ENCODE results near the gene OPTC.

OPTC gene

GRCh38 chr1:203536575-203536974 lies 42.6 kb downstream of the OPTC start:
- no peak for DNase-seq (ENCODE audit: low read depth in 3 of 3)

GRCh38 chr1:203536980-203537455 lies 43.1 kb downstream of the OPTC start:
- no peak for DNase-seq (ENCODE audit: low read depth in 3 of 3)

GRCh38 chr1:203537806-203538464 lies 44.0 kb downstream of the OPTC start:
- DNase-seq (ENCODE audit: low read depth in 3 of 3), result no peak

GRCh38 chr1:203538726-203539125 lies 44.8 kb downstream of the OPTC start:
- DNase-seq (ENCODE audit: low read depth in 3 of 3), result no peak

GRCh38 chr1:203539831-203540546 lies 46.0 kb downstream of the OPTC start:
- no peak for DNase-seq (ENCODE audit: low read depth in 3 of 3)

- DNase-seq (ENCODE audit: low read depth in 3 of 3), result no peak
These were observed 50.5 kb downstream of the OPTC start for GRCh38 chr1:203544485-203544884.

- DNase-seq (ENCODE audit: low read depth in 3 of 3), result no peak
These were observed 51.2 kb downstream of the OPTC start for GRCh38 chr1:203544978-203545816.

- no peak for DNase-seq (ENCODE audit: low read depth in 3 of 3)
These were observed 52.3 kb downstream of the OPTC start for GRCh38 chr1:203546274-203546673.

- no peak for DNase-seq (ENCODE audit: low read depth in 3 of 3)
These were observed 53.2 kb downstream of the OPTC start for GRCh38 chr1:203547147-203547546.

GRCh38 chr1:203547771-203548421 lies 53.9 kb downstream of the OPTC start:
- no peak for DNase-seq (ENCODE audit: low read depth in 3 of 3)

GRCh38 chr1:203548892-203549291 lies 54.9 kb downstream of the OPTC start:
- no peak for DNase-seq (ENCODE audit: low read depth in 3 of 3)

GRCh38 chr1:203549309-203549708 lies 55.4 kb downstream of the OPTC start:
- no peak for DNase-seq (ENCODE audit: low read depth in 3 of 3)

- no peak for DNase-seq (ENCODE audit: low read depth in 3 of 3)
These were observed 56.9 kb downstream of the OPTC start for GRCh38 chr1:203550846-203551245.

GRCh38 chr1:203551550-203551949 lies 57.6 kb downstream of the OPTC start:
- no peak for DNase-seq (ENCODE audit: low read depth in 3 of 3)

GRCh38 chr1:203553496-203553895 lies 59.5 kb downstream of the OPTC start:
- no peak for DNase-seq (ENCODE audit: low read depth in 3 of 3)

- no peak for DNase-seq (ENCODE audit: low read depth in 3 of 3)
These were observed 60.1 kb downstream of the OPTC start for GRCh38 chr1:203554071-203554470.

GRCh38 chr1:203555076-203555475 lies 61.1 kb downstream of the OPTC start:
- DNase-seq (ENCODE audit: low read depth in 3 of 3), result no peak

- no peak for DNase-seq (ENCODE audit: low read depth in 3 of 3)
These were observed 61.6 kb downstream of the OPTC start for GRCh38 chr1:203555511-203556046.

- no peak for DNase-seq (ENCODE audit: low read depth in 3 of 3)
These were observed 62.3 kb downstream of the OPTC start for GRCh38 chr1:203556047-203556851.

GRCh38 chr1:203557390-203557789 lies 63.4 kb downstream of the OPTC start:
- no peak for DNase-seq (ENCODE audit: low read depth in 3 of 3)

Data from stimulated activated CD4-positive, alpha-beta T cell treated with anti-CD3 and anti-CD28 coated beads, TNF-alpha, amount 100 ng/mL, for 4 hours (primary cell).